ENCODE measurements around the gene PTPRD.

- TF ChIP-seq EZH2 (IDR thresholded peaks at IDR 0.05): no peak
- TF ChIP-seq CTCF (IDR thresholded peaks at IDR 0.05 in 2 of 3, conservative IDR thresholded peaks at IDR 0.05 in 1 of 3; ENCODE audit: borderline replicate concordance in 1 of 3, insufficient read depth in 1 of 3, low read depth in 2 of 3, low read length in 2 of 3): no peak
- no peak for TF ChIP-seq POLR2A (IDR thresholded peaks at IDR 0.05; ENCODE audit: borderline replicate concordance, extremely low read depth, insufficient read depth, insufficient read length)
- no peak for TF ChIP-seq ATF3 (IDR thresholded peaks at IDR 0.05)
- TF ChIP-seq TCF7L2 (IDR thresholded peaks at IDR 0.05; ENCODE audit: borderline replicate concordance, extremely low read depth, insufficient read depth, insufficient read length): no peak
- TF ChIP-seq EGR1 (IDR thresholded peaks at IDR 0.05; ENCODE audit: low read depth): no peak
- no peak for TF ChIP-seq POLR2AphosphoS5 (IDR thresholded peaks at IDR 0.05; ENCODE audit: low read depth, low read length)
- no peak for TF ChIP-seq SP1 (IDR thresholded peaks at IDR 0.05; ENCODE audit: low read depth)
- TF ChIP-seq YY1 (IDR thresholded peaks at IDR 0.05; ENCODE audit: extremely low read depth, insufficient replicate concordance, low read depth, low read length): no peak
- no peak for TF ChIP-seq SIN3A (IDR thresholded peaks at IDR 0.05; ENCODE audit: low read depth)
Measured at GRCh38 chr9:8384091-8384490, 2228.7 kb downstream of the PTPRD start.
